Stimulated activated naive CD8-positive, alpha-beta T cell treated with anti-CD3 and anti-CD28 coated beads, Interleukin-15, amount 100 ng/mL, for 72 hours (primary cell): ENCODE measurements around the gene ARL5B.
"Not testable (repeated sequence)": the region's sequence is repeated elsewhere in the genome, so short reads cannot be mapped to it uniquely, and the experiment has no call there.

Experiments used
- ATAC-seq: fragments of 150-1000 bp; cut with Tn5 transposase; 2 replicates; pipeline ENCODE4 v1.10.0; 2021; ENCODE audit warnings: mild to moderate bottlenecking, moderate library complexity
- DNase-seq, 2 donors: peaks; one replicate each; pipeline ENCODE4 v3.0.0; 2021 to 2022
- H3K27ac Mint-ChIP-seq, 2 donors: one replicate each; pipeline ENCODE4 v1.8.0; 2022; ENCODE audit warnings: mild to moderate bottlenecking in 2 of 2, mixed read lengths in 2 of 2, moderate library complexity in 2 of 2
- H3K27me3 Mint-ChIP-seq: one replicate; pipeline ENCODE4 v1.8.0; 2022; ENCODE audit warnings: mixed read lengths
- H3K4me1 Mint-ChIP-seq: one replicate; pipeline ENCODE4 v1.8.0; 2022; ENCODE audit warnings: mild to moderate bottlenecking, mixed read lengths
- H3K4me3 Mint-ChIP-seq, 2 donors: one replicate each; pipeline ENCODE4 v1.8.0; 2022; ENCODE audit warnings: mild to moderate bottlenecking in 2 of 2, mixed read lengths in 2 of 2, moderate library complexity in 1 of 2
- H3K9me3 Mint-ChIP-seq, 2 donors: one replicate each; pipeline ENCODE4 v1.8.0; 2022; ENCODE audit warnings: mixed read lengths in 2 of 2

The ARL5B gene

GRCh38 chr10:18659125-18659818, at the start of gene ARL5B:
Gene ARL5B, plus strand, starts transcription at chr10:18659431. Its CDS starts 207 bp downstream, at chr10:18659638.
- peak; percentile 88 to 93 for DNase-seq
- H3K4me1 Mint-ChIP-seq = peaks cover 33% of the 10 kb centered on the region
- H3K27me3 Mint-ChIP-seq = no peaks in the 10 kb centered on the region
- peak within 1 kb of the TSS; percentile 95 for H3K4me3 Mint-ChIP-seq
- H3K9me3 Mint-ChIP-seq = no peaks in the 10 kb centered on the region
- ATAC-seq = peak; percentile 98
- peak within 1 kb of the TSS; percentile 97 to 98 for H3K27ac Mint-ChIP-seq

- Mint-ChIP-seq H3K4me3 (no peak overlapping the region), H3K4me1 (no peaks in the 10 kb centered on the region), H3K9me3 (no peaks in the 10 kb centered on the region), H3K27me3 (no peaks in the 10 kb centered on the region), H3K27ac (no peak overlapping the region)
- no peak for DNase-seq
- no peak for ATAC-seq
These were observed 48.7 kb upstream of the ARL5B start for GRCh38 chr10:18610517-18610916.

GRCh38 chr10:18611168-18611567, 48.1 kb upstream of the ARL5B start:
- no peaks in the 10 kb centered on the region for H3K9me3 Mint-ChIP-seq
- no peak overlapping the region for H3K27ac Mint-ChIP-seq
- H3K4me1 Mint-ChIP-seq = no peaks in the 10 kb centered on the region
- H3K4me3 Mint-ChIP-seq = no peak overlapping the region
- no peak for DNase-seq
- no peaks in the 10 kb centered on the region for H3K27me3 Mint-ChIP-seq
- ATAC-seq = no peak

- Mint-ChIP-seq H3K4me3 (no peak overlapping the region), H3K27me3 (no peaks in the 10 kb centered on the region)
- ATAC-seq = no peak
These were observed 43.6 kb upstream of the ARL5B start for GRCh38 chr10:18615618-18616017.

GRCh38 chr10:18616337-18616736, 42.9 kb upstream of the ARL5B start:
- Mint-ChIP-seq H3K9me3 (no peaks in the 10 kb centered on the region), H3K4me1 (no peaks in the 10 kb centered on the region), H3K27ac (no peak overlapping the region), H3K27me3 (no peaks in the 10 kb centered on the region), H3K4me3 (no peak overlapping the region)
- no peak for ATAC-seq
- DNase-seq = no peak

More at GRCh38 chr10:18615618-18616017, 43.6 kb upstream of the ARL5B start:
- no peak for DNase-seq
- no peak overlapping the region for H3K27ac Mint-ChIP-seq
- no peaks in the 10 kb centered on the region for H3K9me3 Mint-ChIP-seq
- no peaks in the 10 kb centered on the region for H3K4me1 Mint-ChIP-seq

GRCh38 chr10:18619016-18619415, 40.2 kb upstream of the ARL5B start:
- H3K27me3 Mint-ChIP-seq = no peaks in the 10 kb centered on the region
- no peak for DNase-seq
- no peaks in the 10 kb centered on the region for H3K4me1 Mint-ChIP-seq
- ATAC-seq = no peak
- H3K9me3 Mint-ChIP-seq = no peaks in the 10 kb centered on the region
- no peak overlapping the region for H3K27ac Mint-ChIP-seq
- no peak overlapping the region for H3K4me3 Mint-ChIP-seq

- no peak overlapping the region for H3K27ac Mint-ChIP-seq
- no peaks in the 10 kb centered on the region for H3K4me1 Mint-ChIP-seq
- no peak overlapping the region for H3K4me3 Mint-ChIP-seq
- no peaks in the 10 kb centered on the region for H3K9me3 Mint-ChIP-seq
- no peak for ATAC-seq
- DNase-seq = no peak
- no peaks in the 10 kb centered on the region for H3K27me3 Mint-ChIP-seq
These were observed 38.4 kb upstream of the ARL5B start for GRCh38 chr10:18620856-18621255.

- H3K9me3 Mint-ChIP-seq, ATAC-seq, DNase-seq, H3K27ac Mint-ChIP-seq, H3K27me3 Mint-ChIP-seq, H3K4me3 Mint-ChIP-seq: not testable (repeated sequence)
- H3K4me1 Mint-ChIP-seq = peaks cover 24% of the 10 kb centered on the region
These were observed 35.6 kb upstream of the ARL5B start for GRCh38 chr10:18623671-18624070.

GRCh38 chr10:18625886-18626285, 33.3 kb upstream of the ARL5B start:
- Mint-ChIP-seq H3K9me3 (no peaks in the 10 kb centered on the region), H3K4me1 (peaks cover 24% of the 10 kb centered on the region), H3K27me3 (no peaks in the 10 kb centered on the region), H3K4me3 (no peak overlapping the region), H3K27ac (no peak overlapping the region)
- DNase-seq (no peak), ATAC-seq (no peak)

GRCh38 chr10:18627452-18628018, 31.7 kb upstream of the ARL5B start:
- H3K27ac Mint-ChIP-seq = peak overlapping the region; percentile 63 to 93
- peak; percentile 59 to 71 for DNase-seq
- peaks cover 24% of the 10 kb centered on the region for H3K4me1 Mint-ChIP-seq
- H3K9me3 Mint-ChIP-seq, ATAC-seq, H3K27me3 Mint-ChIP-seq: not testable (repeated sequence)
- peak overlapping the region; percentile 73 to 89 for H3K4me3 Mint-ChIP-seq

GRCh38 chr10:18632500-18632899, 26.7 kb upstream of the ARL5B start:
- not testable (repeated sequence) for H3K4me3 Mint-ChIP-seq, H3K27ac Mint-ChIP-seq, DNase-seq, H3K27me3 Mint-ChIP-seq, ATAC-seq, H3K9me3 Mint-ChIP-seq
- H3K4me1 Mint-ChIP-seq = peaks cover 12% of the 10 kb centered on the region

- H3K27me3 Mint-ChIP-seq = no peaks in the 10 kb centered on the region
- H3K9me3 Mint-ChIP-seq = no peaks in the 10 kb centered on the region
- no peak overlapping the region for H3K27ac Mint-ChIP-seq
- DNase-seq (no peak), ATAC-seq (no peak)
- H3K4me1 Mint-ChIP-seq = no peaks in the 10 kb centered on the region
- no peak overlapping the region for H3K4me3 Mint-ChIP-seq
These were observed 23.2 kb upstream of the ARL5B start for GRCh38 chr10:18635995-18636394.

GRCh38 chr10:18637400-18637799, 21.8 kb upstream of the ARL5B start:
- ATAC-seq, DNase-seq, H3K27me3 Mint-ChIP-seq, H3K27ac Mint-ChIP-seq, H3K4me3 Mint-ChIP-seq, H3K9me3 Mint-ChIP-seq, H3K4me1 Mint-ChIP-seq: not testable (repeated sequence)

GRCh38 chr10:18639719-18640118, 19.5 kb upstream of the ARL5B start:
- not testable (repeated sequence) for DNase-seq, H3K27me3 Mint-ChIP-seq, H3K9me3 Mint-ChIP-seq, H3K27ac Mint-ChIP-seq, H3K4me3 Mint-ChIP-seq, ATAC-seq
- peaks cover 13% of the 10 kb centered on the region for H3K4me1 Mint-ChIP-seq

GRCh38 chr10:18647151-18647550, 12.1 kb upstream of the ARL5B start:
- Mint-ChIP-seq H3K9me3 (no peaks in the 10 kb centered on the region), H3K27ac (no peak overlapping the region), H3K27me3 (no peaks in the 10 kb centered on the region), H3K4me3 (no peak overlapping the region), H3K4me1 (peaks cover 34% of the 10 kb centered on the region)
- ATAC-seq (no peak), DNase-seq (no peak)

GRCh38 chr10:18647945-18648344, 11.3 kb upstream of the ARL5B start:
- no peaks in the 10 kb centered on the region for H3K9me3 Mint-ChIP-seq
- ATAC-seq (no peak), DNase-seq (no peak)
- H3K27me3 Mint-ChIP-seq = no peaks in the 10 kb centered on the region
- H3K27ac Mint-ChIP-seq = no peak overlapping the region
- no peak overlapping the region for H3K4me3 Mint-ChIP-seq
- peaks cover 40% of the 10 kb centered on the region for H3K4me1 Mint-ChIP-seq
